Measurements from ENCODE around the gene PPP1R1C.

The PPP1R1C gene

GRCh38 chr2:182050333-182051135 is 64.9 kb downstream of the PPP1R1C start:
- no peak for DNase-seq (ENCODE audit: low read depth)
- H3K4me3 ChIP-seq (ENCODE audit: low read depth, low read length) = no peak overlapping the region
- no peak for TF ChIP-seq CTCF (conservative IDR thresholded peaks at IDR 0.05; ENCODE audit: low read depth, low read length)

- DNase-seq (ENCODE audit: low read depth) = no peak
- H3K4me3 ChIP-seq (ENCODE audit: low read depth, low read length) = no peak overlapping the region
- TF ChIP-seq CTCF (conservative IDR thresholded peaks at IDR 0.05; ENCODE audit: low read depth, low read length) = no peak
Observed at GRCh38 chr2:182055993-182056392, 70.3 kb downstream of the PPP1R1C start.

- no peak for TF ChIP-seq CTCF (conservative IDR thresholded peaks at IDR 0.05; ENCODE audit: low read depth, low read length)
- DNase-seq (ENCODE audit: low read depth) = no peak
- no peak overlapping the region for H3K4me3 ChIP-seq (ENCODE audit: low read depth, low read length)
Observed at GRCh38 chr2:182057002-182057401, 71.3 kb downstream of the PPP1R1C start.

- H3K4me3 ChIP-seq (ENCODE audit: low read depth, low read length) = no peak overlapping the region
- TF ChIP-seq CTCF (conservative IDR thresholded peaks at IDR 0.05; ENCODE audit: low read depth, low read length) = no peak
Observed at GRCh38 chr2:182058056-182058455, 72.4 kb downstream of the PPP1R1C start.

GRCh38 chr2:182061739-182062138 is 76.1 kb downstream of the PPP1R1C start:
- TF ChIP-seq CTCF (conservative IDR thresholded peaks at IDR 0.05; ENCODE audit: low read depth, low read length) = no peak
- H3K4me3 ChIP-seq (ENCODE audit: low read depth, low read length) = no peak overlapping the region
- no peak for DNase-seq (ENCODE audit: low read depth)

More at GRCh38 chr2:182058056-182058455, 72.4 kb downstream of the PPP1R1C start:
- no peak for DNase-seq (ENCODE audit: low read depth)

- TF ChIP-seq CTCF (conservative IDR thresholded peaks at IDR 0.05; ENCODE audit: low read depth, low read length) = no peak
Observed at GRCh38 chr2:182062329-182062972, 76.8 kb downstream of the PPP1R1C start.

More at GRCh38 chr2:182062329-182062972, 76.8 kb downstream of the PPP1R1C start:
- no peak overlapping the region for H3K4me3 ChIP-seq (ENCODE audit: low read depth, low read length)
- no peak for DNase-seq (ENCODE audit: low read depth)
